Omental fat pad (tissue), 4 donors: ENCODE results near the gene ALK. TPM values are rescaled to one million over a fixed set of nuclear protein-coding genes. Genes with fewer than 3 reads are reported as not detected.

Experiments used
- ATAC-seq: fragments of 150-250 bp; one replicate; pipeline ENCODE4 v1.9.1; 2016; ENCODE audit warnings: mild to moderate bottlenecking, moderate library complexity; ENCODE audit not compliant: low FRiP score
- DNase-seq: peaks from one replicate; pipeline ENCODE4 v3.0.0-alpha.2; 2019; ENCODE audit warnings: low spot score
- CTCF ChIP-seq, 3 donors: fragments of 450-650 bp; IDR thresholded peaks; one replicate each; pipeline ENCODE4 v1.5.1; 2016 to 2017; ENCODE audit warnings: antibody characterized with exemption in 3 of 3, mild to moderate bottlenecking in 3 of 3, moderate library complexity in 2 of 3
- total RNA-seq, 4 donors: library from RNA; depleted of rRNA; stranded (reverse); fragments of >200 nt; gene quantifications; one replicate each; pipeline ENCODE4 v1.1.0, GENCODE V29; 2016

Gene ALK
- total RNA-seq, 4 donors from 2014 or later, result 0.12 to 2.2 (median 0.44) TPM; not detected in 1

GRCh38 chr2:29166242-29167039 is 754.9 kb downstream of the ALK start:
- DNase-seq, result no peak
- no peak for TF ChIP-seq CTCF (IDR thresholded peaks at IDR 0.05)

GRCh38 chr2:29165362-29166241 is 755.8 kb downstream of the ALK start:
- no peak for TF ChIP-seq CTCF (IDR thresholded peaks at IDR 0.05)
- ATAC-seq (peak; percentile 51), DNase-seq (no peak)

More at GRCh38 chr2:29166242-29167039, 754.9 kb downstream of the ALK start:
- peak; percentile 44 for ATAC-seq

DNA sequence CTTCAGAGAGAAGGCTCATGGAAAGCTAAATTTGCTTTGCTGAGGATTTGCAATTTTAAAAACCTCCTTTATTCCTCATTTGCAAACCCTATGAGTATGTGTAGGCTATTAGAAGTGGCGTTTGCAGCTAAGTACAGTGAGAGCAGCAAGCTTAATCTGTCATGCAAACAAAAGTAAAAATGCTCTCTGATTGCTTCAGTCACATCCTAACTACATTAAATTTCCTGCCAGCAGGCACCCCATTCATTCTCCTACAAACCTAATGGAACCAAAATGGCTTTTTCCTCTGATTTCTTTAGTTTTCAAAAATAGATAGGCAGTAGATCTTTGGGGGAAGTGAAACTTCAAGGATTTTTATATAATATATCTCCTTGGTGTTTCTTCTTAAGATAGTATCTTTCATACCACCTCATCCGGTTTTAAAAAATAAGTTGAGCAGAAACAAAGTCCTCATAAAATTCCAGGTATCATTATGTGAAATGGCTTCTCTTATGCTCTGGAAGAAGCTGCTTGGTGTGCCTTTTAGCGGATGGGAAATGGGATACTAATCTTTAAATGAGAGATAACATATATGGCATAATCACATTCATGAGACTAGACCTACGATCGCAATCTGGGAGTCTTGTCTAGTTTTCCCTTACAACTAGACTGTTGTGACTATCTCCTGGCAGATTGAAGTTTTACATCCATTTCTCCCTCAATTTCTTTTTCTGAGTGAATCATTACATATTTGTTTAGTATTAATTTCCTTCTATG is 757.1 kb downstream of the ALK start:
- no peak for DNase-seq
- no peak for ATAC-seq
- no peak for TF ChIP-seq CTCF (IDR thresholded peaks at IDR 0.05)

GRCh38 chr2:29162204-29162928 is 759.0 kb downstream of the ALK start:
- TF ChIP-seq CTCF (IDR thresholded peaks at IDR 0.05), result no peak
- DNase-seq (no peak), ATAC-seq (no peak)

GRCh38 chr2:29160184-29160583 is 761.2 kb downstream of the ALK start:
- ATAC-seq (no peak), DNase-seq (no peak)
- no peak for TF ChIP-seq CTCF (IDR thresholded peaks at IDR 0.05)

GRCh38 chr2:29159125-29159524 is 762.3 kb downstream of the ALK start:
- no peak for ATAC-seq
- no peak for TF ChIP-seq CTCF (IDR thresholded peaks at IDR 0.05)
- DNase-seq, result no peak
